ENCODE results near the gene RBM39. TPM values are rescaled to one million over a fixed set of nuclear protein-coding genes. Genes with fewer than 3 reads are reported as not detected.

The RBM39 gene
- total and polyA plus RNA-seq, 9 of the 15 experiments (the other 6 are each of a cell fraction or from before 2014, with no cell fraction given) = 143 to 319 (median 228) TPM

DNA sequence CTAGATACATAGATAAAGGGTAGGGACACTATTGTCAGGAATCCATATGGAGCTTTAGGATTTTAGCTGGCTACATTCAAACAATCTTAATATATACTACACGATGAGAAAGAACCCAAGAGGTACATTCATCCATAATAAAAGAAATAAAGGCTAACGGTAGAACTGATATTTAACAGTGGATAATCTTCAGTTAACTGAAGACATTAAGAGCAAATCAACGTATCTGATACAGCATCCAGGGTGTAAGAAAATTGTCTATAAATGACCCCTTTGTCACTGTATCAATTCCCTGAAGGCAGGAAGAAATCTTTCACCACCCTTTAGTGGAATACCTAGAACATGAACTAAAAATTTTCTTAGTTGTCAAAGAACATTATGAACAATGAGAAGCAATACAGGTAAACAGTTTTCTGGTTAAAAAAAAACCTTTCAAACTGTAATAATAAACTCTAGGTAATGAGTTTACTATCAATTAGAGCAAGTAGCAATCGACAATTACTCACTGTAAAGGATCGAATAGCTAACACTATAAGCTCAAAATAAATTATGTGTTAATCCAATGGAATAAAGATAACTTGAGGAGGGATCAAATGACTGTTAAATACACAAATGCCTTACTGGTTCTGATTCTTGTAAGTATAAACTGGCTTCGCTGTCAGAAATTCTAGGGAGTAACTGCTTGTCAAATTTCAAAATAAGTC is 31.0 kb downstream of the RBM39 start:
- H4K20me1 ChIP-seq (replicated peaks; ENCODE audit: control insufficient read depth, insufficient read depth, low read length) = no peaks in the 10 kb centered on the region; the same call in 1 of the 2 replicates
- no peaks in the 10 kb centered on the region for H3K9me1 ChIP-seq (ENCODE audit: control insufficient read depth, insufficient read depth, low read length)
- CTCF ChIA-PET (ENCODE audit: low intra/inter-chr PET ratio) = no interaction called here
- TF ChIP-seq ADNP (tag; IDR thresholded peaks at IDR 0.05) (no peak), ZZZ3 (IDR thresholded peaks at IDR 0.05) (0 out of 2 replicates have a peak, but pooled peaks have one; percentile 21)
- in situ Hi-C loops (cut with MboI) (no loop called here), intact Hi-C loops (cut with micrococcal nuclease) (no loop called here)
- ATAC-seq = no peak
- peaks cover 97% of the 10 kb centered on the region for H3K36me3 ChIP-seq (ENCODE audit: control insufficient read depth, insufficient read depth, low read length)
- H3K9ac ChIP-seq (ENCODE audit: insufficient read depth in 1 of 2, low read depth in 2 of 2, low read length in 2 of 2) = no peak overlapping the region
- no peak overlapping the region for H3K4me2 ChIP-seq (ENCODE audit: insufficient read depth, low read length)
- no peak overlapping the region for H3K27ac ChIP-seq (ENCODE audit: extremely low read depth, low read depth, low read length)
- no peaks in the 10 kb centered on the region for H3K4me1 ChIP-seq (replicated peaks in 1 of 2; ENCODE audit: control insufficient read depth in 2 of 2, insufficient read depth in 2 of 2, low read length in 2 of 2)
- DNase-seq (ENCODE audit: extremely low read depth in 1 of 4, low spot score in 3 of 4) = no peak
- no peaks in the 10 kb centered on the region for H3K9me3 ChIP-seq (replicated peaks; ENCODE audit: control insufficient read depth, insufficient read depth, low read depth, low read length)
- H2AFZ ChIP-seq (ENCODE audit: low read depth, low read length) = no peak overlapping the region
- H3K27me3 ChIP-seq (ENCODE audit: control insufficient read depth in 2 of 2, insufficient read depth in 2 of 2, low read length in 2 of 2) = no peaks in the 10 kb centered on the region
- no TSS peak for BruUV-seq (replicated peaks)
- POLR2A ChIA-PET = interaction anchor here (0.9 to 12.6 kb wide), 4 partner anchors 8 to 31 kb away, joined by 3 to 102 read pairs (median 25); partner anchors contain the start of genes NFS1, RBM39 and ROMO1
- no peak for FAIRE-seq
- H3K79me2 ChIP-seq (ENCODE audit: control insufficient read depth, insufficient read depth, low read length) = peaks cover 64% of the 10 kb centered on the region
- no peak overlapping the region for H3K4me3 ChIP-seq
- WGBS (ENCODE audit: insufficient coverage, low coverage, missing lambda C conversion rate) = 94% methylated on average over 6 of the region's 6 CpGs

DNA sequence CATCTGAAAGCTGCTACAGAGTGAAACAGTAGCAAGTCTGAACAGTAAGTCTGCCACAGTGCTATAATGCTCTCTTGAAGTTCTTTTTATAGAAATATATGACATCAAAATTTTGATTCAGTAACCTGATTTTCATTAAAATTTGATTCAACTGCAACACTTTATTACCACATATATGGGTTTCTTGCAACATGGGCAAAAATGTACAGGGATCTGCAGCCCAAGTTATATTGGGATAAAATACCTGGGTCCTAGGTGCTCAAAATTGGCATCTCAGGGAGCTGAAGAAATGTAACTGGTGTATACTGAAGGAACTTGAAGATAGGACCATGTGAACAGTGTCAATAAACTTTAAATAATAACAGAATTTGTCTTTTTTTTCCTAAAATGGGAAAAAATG is 32.0 kb downstream of the RBM39 start:
- CTCF ChIA-PET (ENCODE audit: low intra/inter-chr PET ratio) = interaction anchor here (0.5 kb wide), 1 partner anchor 21 kb away, joined by 3 read pairs; no protein-coding TSS in a partner anchor
- intact Hi-C loops (cut with micrococcal nuclease) = no loop called here
- no peak overlapping the region for H3K4me2 ChIP-seq (ENCODE audit: insufficient read depth, low read length)
- peaks cover 56% of the 10 kb centered on the region for H3K79me2 ChIP-seq (ENCODE audit: control insufficient read depth, insufficient read depth, low read length)
- in situ Hi-C loops (cut with MboI) = no loop called here
- H3K27me3 ChIP-seq (ENCODE audit: control insufficient read depth in 2 of 2, insufficient read depth in 2 of 2, low read length in 2 of 2) = no peaks in the 10 kb centered on the region
- H3K4me3 ChIP-seq = no peak overlapping the region
- no peak overlapping the region for H2AFZ ChIP-seq (ENCODE audit: low read depth, low read length)
- no peak for ATAC-seq
- H3K4me1 ChIP-seq (replicated peaks in 1 of 2; ENCODE audit: control insufficient read depth in 2 of 2, insufficient read depth in 2 of 2, low read length in 2 of 2) = no peaks in the 10 kb centered on the region
- no peak for DNase-seq (ENCODE audit: extremely low read depth in 1 of 4, low spot score in 3 of 4)
- peaks cover 97% of the 10 kb centered on the region for H3K36me3 ChIP-seq (ENCODE audit: control insufficient read depth, insufficient read depth, low read length)
- H3K9me1 ChIP-seq (ENCODE audit: control insufficient read depth, insufficient read depth, low read length) = no peaks in the 10 kb centered on the region
- FAIRE-seq = no peak
- no peaks in the 10 kb centered on the region; the same call in 1 of the 2 replicates for H4K20me1 ChIP-seq (replicated peaks; ENCODE audit: control insufficient read depth, insufficient read depth, low read length)
- H3K27ac ChIP-seq (ENCODE audit: extremely low read depth, low read depth, low read length) = no peak overlapping the region
- no peak overlapping the region for H3K9ac ChIP-seq (ENCODE audit: insufficient read depth in 1 of 2, low read depth in 2 of 2, low read length in 2 of 2)
- POLR2A ChIA-PET = interaction anchor here (0.7 to 12.6 kb wide), 3 partner anchors 9 to 11 kb away, joined by 3 to 102 read pairs (median 5); partner anchors contain the start of genes NFS1 and ROMO1
- TF ChIP-seq SMAD1 (IDR thresholded peaks at IDR 0.05; ENCODE audit: low read depth, low read length, partially characterized antibody) = no peak
- no peak for TF ChIP-seq SNRNP70 (optimal IDR thresholded peaks at IDR 0.05; ENCODE audit: low read depth, low read length)
- no peak for TF ChIP-seq CHD2 (IDR thresholded peaks at IDR 0.05; ENCODE audit: low read depth, low read length)
- no peak for TF ChIP-seq ZNF3 (CRISPR knock-in tag; IDR thresholded peaks at IDR 0.05)
- no peak for TF ChIP-seq POLR2B (IDR thresholded peaks at IDR 0.05; ENCODE audit: low read depth, partially characterized antibody)
- TSS peak; percentile 2 for BruUV-seq (replicated peaks)
- no peaks in the 10 kb centered on the region for H3K9me3 ChIP-seq (replicated peaks; ENCODE audit: control insufficient read depth, insufficient read depth, low read depth, low read length)
